IMR-90 (cell line): ENCODE measurements around the gene SCAMP4.

Source experiments
- BHLHE40 ChIP-seq: fragments of 150-350 bp; IDR thresholded peaks from 2 replicates; pipeline ENCODE4 v1.6.1; 2016; ENCODE audit warnings: mild to moderate bottlenecking, low read depth, low read length
- POLR2A ChIP-seq: IDR thresholded peaks from 2 replicates; pipeline ENCODE4 v1.6.1; 2012; ENCODE audit warnings: mild to moderate bottlenecking, low read depth, low read length
- TF ChIP-seq, protein P1 (sequence below): conservative IDR thresholded peaks from 2 replicates; pipeline ENCODE4 v1.5.1; 2012; ENCODE audit warnings: mild to moderate bottlenecking, low read depth, low read length, improper control_type of control experiment
- TF ChIP-seq, protein P2 (sequence below): fragments of 150-350 bp; IDR thresholded peaks from 2 replicates; pipeline ENCODE4 v1.6.1; 2016; ENCODE audit warnings: low read depth, mild to moderate bottlenecking, low read length, moderate library complexity, borderline replicate concordance

DNA sequence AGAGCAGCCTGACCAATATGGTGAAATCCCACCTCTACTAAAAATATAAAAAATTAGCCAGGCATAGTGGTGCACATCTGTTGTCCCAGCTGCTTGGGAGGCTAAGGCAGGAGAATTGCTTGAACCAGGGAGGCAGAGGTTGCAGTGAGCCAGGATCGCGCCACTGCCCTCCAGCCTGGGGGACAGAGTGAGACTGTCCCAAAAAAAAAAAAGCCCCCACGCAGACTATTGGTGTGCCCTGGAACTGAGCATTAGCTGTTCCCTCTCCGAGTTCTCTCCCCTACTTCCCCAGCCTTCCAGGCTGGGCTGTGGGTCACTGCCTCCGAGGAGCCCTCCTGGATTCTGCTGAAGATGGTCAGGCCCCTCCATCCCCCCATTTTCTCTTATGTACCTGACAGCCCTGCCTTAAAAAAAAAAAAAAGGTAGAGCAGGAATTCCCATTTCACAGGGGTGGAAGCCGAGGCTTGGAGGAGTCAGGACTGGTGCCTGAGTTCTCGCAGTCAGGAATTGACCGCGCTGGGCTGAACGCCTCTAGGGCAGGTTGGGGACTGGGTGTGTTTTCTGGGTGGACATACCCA, 1.9 kb downstream of the SCAMP4 start:
- TF ChIP-seq POLR2A (no peak), BHLHE40 (no peak)
- TF ChIP-seq, protein P1, sequence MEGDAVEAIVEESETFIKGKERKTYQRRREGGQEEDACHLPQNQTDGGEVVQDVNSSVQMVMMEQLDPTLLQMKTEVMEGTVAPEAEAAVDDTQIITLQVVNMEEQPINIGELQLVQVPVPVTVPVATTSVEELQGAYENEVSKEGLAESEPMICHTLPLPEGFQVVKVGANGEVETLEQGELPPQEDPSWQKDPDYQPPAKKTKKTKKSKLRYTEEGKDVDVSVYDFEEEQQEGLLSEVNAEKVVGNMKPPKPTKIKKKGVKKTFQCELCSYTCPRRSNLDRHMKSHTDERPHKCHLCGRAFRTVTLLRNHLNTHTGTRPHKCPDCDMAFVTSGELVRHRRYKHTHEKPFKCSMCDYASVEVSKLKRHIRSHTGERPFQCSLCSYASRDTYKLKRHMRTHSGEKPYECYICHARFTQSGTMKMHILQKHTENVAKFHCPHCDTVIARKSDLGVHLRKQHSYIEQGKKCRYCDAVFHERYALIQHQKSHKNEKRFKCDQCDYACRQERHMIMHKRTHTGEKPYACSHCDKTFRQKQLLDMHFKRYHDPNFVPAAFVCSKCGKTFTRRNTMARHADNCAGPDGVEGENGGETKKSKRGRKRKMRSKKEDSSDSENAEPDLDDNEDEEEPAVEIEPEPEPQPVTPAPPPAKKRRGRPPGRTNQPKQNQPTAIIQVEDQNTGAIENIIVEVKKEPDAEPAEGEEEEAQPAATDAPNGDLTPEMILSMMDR: no peak
- TF ChIP-seq, protein P2, sequence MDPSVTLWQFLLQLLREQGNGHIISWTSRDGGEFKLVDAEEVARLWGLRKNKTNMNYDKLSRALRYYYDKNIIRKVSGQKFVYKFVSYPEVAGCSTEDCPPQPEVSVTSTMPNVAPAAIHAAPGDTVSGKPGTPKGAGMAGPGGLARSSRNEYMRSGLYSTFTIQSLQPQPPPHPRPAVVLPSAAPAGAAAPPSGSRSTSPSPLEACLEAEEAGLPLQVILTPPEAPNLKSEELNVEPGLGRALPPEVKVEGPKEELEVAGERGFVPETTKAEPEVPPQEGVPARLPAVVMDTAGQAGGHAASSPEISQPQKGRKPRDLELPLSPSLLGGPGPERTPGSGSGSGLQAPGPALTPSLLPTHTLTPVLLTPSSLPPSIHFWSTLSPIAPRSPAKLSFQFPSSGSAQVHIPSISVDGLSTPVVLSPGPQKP: no peak
